IMR-90 (cell line): Measurements from ENCODE around the gene SLF1. TPM values are rescaled to one million over a fixed set of nuclear protein-coding genes. Genes with fewer than 3 reads are reported as not detected.

Source experiments
- ATAC-seq: fragments of 200-7000 bp; cut with Tn5 transposase; 2 replicates; pipeline ENCODE4 v1.9.1; 2020; ENCODE audit warnings: low read depth, mild to moderate bottlenecking, moderate library complexity
- BruUV-seq: library from RNA; stranded (reverse); fragments of 400-500 nt; replicated peaks from 2 replicates; lab custom pipeline; 2021; lab: Mats Ljungman, UMichigan
- CTCF ChIA-PET: fragments of 300-600 bp; formaldehyde crosslinking; extraction: SDS; loops from one replicate; lab custom pipeline; 2021; ENCODE audit warnings: antibody characterized with exemption; lab: Yijun Ruan, JAX
- POLR2A ChIA-PET: fragments of 300-600 bp; sonication (Branson Sonifier 250); formaldehyde crosslinking; loops from one replicate; lab custom pipeline; 2022; ENCODE audit warnings: antibody characterized with exemption; ENCODE audit not compliant: unreplicated experiment; lab: Charles Lee
- DNase-seq: peaks from one replicate; pipeline ENCODE4 v3.0.0; 2013
- H2AFZ ChIP-seq: replicated peaks from 2 replicates; pipeline ENCODE3; 2013; ENCODE audit warnings: low read length, mild to moderate bottlenecking; ENCODE audit not compliant: poor library complexity
- H2AK5ac ChIP-seq: 2 replicates; pipeline ENCODE4 v1.6.1; 2013; ENCODE audit warnings: low read depth, low read length, inconsistent platforms
- H2AK9ac ChIP-seq: replicated peaks from 2 replicates; pipeline ENCODE3; 2013; ENCODE audit warnings: mild to moderate bottlenecking, low read depth, low read length, moderate library complexity; ENCODE audit not compliant: poor library complexity
- H2BK120ac ChIP-seq: 2 replicates; pipeline ENCODE4 v1.6.1; 2013; ENCODE audit warnings: low read depth, low read length, inconsistent platforms
- H2BK15ac ChIP-seq: 3 replicates; pipeline ENCODE4 v1.6.1; 2013; ENCODE audit warnings: low read depth, low read length, inconsistent platforms
- H2BK20ac ChIP-seq: 2 replicates; pipeline ENCODE4 v1.6.1; 2013; ENCODE audit warnings: low read depth, mild to moderate bottlenecking, inconsistent platforms, low read length, moderate library complexity
- H2BK5ac ChIP-seq: 2 replicates; pipeline ENCODE4 v1.6.1; 2013; ENCODE audit warnings: mild to moderate bottlenecking, low read depth, low read length, inconsistent platforms; ENCODE audit not compliant: poor library complexity, severe bottlenecking
- H3K14ac ChIP-seq: replicated peaks from 2 replicates; pipeline ENCODE4 v1.6.1; 2013; ENCODE audit warnings: low read depth, low read length, inconsistent platforms
- H3K18ac ChIP-seq: 2 replicates; pipeline ENCODE4 v1.6.1; 2013; ENCODE audit warnings: low read depth, low read length, control low read depth
- H3K23ac ChIP-seq: 2 replicates; pipeline ENCODE4 v1.6.1; 2013; ENCODE audit warnings: low read depth, low read length, inconsistent platforms
- H3K27ac ChIP-seq: 2 replicates; pipeline ENCODE4 v1.5.1; 2013; ENCODE audit warnings: mild to moderate bottlenecking, control low read depth, low read length; ENCODE audit not compliant: insufficient read depth
- H3K27me3 ChIP-seq: 2 replicates; pipeline ENCODE4 v1.6.1; 2013; ENCODE audit warnings: low read length; ENCODE audit not compliant: control insufficient read depth, insufficient read depth
- H3K36me3 ChIP-seq: 2 replicates; pipeline ENCODE4 v1.6.1; 2013; ENCODE audit warnings: low read length, mixed read lengths; ENCODE audit not compliant: control insufficient read depth, insufficient read depth
- H3K4ac ChIP-seq: 2 replicates; pipeline ENCODE4 v1.6.1; 2013; ENCODE audit warnings: low read depth, low read length, inconsistent platforms
- H3K4me1 ChIP-seq: 2 replicates; pipeline ENCODE4 v1.6.1; 2013; ENCODE audit warnings: low read length, mixed read lengths; ENCODE audit not compliant: control insufficient read depth, insufficient read depth
- H3K4me2 ChIP-seq: 2 replicates; pipeline ENCODE4 v1.6.1; 2013; ENCODE audit warnings: low read depth, mild to moderate bottlenecking, control low read depth, low read length, moderate library complexity
- H3K4me3 ChIP-seq: 2 replicates; pipeline ENCODE4 v1.5.1; 2013; ENCODE audit warnings: low read depth, mild to moderate bottlenecking, control low read depth, low read length, moderate library complexity; ENCODE audit not compliant: insufficient read depth
- H3K56ac ChIP-seq: 2 replicates; pipeline ENCODE4 v1.6.1; 2013; ENCODE audit warnings: low read length, inconsistent platforms; ENCODE audit not compliant: insufficient read depth; ENCODE audit errors: extremely low read depth
- H3K79me1 ChIP-seq, 2 experiments: 2 replicates each; pipeline ENCODE4 v1.6.1; 2013; ENCODE audit warnings: low read length in 2 of 2, inconsistent platforms in 1 of 2, low read depth in 1 of 2
- H3K9ac ChIP-seq: 2 replicates; pipeline ENCODE4 v1.6.1; 2013; ENCODE audit warnings: low read depth, low read length, control low read depth
- H3K9me1 ChIP-seq: 2 replicates; pipeline ENCODE4 v1.6.1; 2013; ENCODE audit warnings: low read length, inconsistent platforms; ENCODE audit not compliant: insufficient read depth
- H3K9me3 ChIP-seq: 2 replicates; pipeline ENCODE4 v1.6.1; 2013; ENCODE audit warnings: low read length; ENCODE audit not compliant: control insufficient read depth, insufficient read depth
- H4K20me1 ChIP-seq: 2 replicates; pipeline ENCODE4 v1.6.1; 2013; ENCODE audit warnings: low read length, inconsistent platforms; ENCODE audit not compliant: insufficient read depth
- H4K5ac ChIP-seq: 2 replicates; pipeline ENCODE4 v1.6.1; 2013; ENCODE audit warnings: mild to moderate bottlenecking, low read depth, low read length, control low read depth
- H4K8ac ChIP-seq, 2 experiments: 2 replicates each; pipeline ENCODE4 v1.6.1; 2013; ENCODE audit warnings: low read depth in 2 of 2, low read length in 2 of 2, control low read depth in 1 of 2, inconsistent platforms in 1 of 2
- H4K91ac ChIP-seq: 2 replicates; pipeline ENCODE4 v1.6.1; 2013; ENCODE audit warnings: low read depth, low read length, inconsistent platforms; ENCODE audit not compliant: insufficient read depth
- BHLHE40 ChIP-seq: fragments of 150-350 bp; IDR thresholded peaks from 2 replicates; pipeline ENCODE4 v1.6.1; 2016; ENCODE audit warnings: mild to moderate bottlenecking, low read depth, low read length
- CEBPB ChIP-seq: IDR thresholded peaks from 2 replicates; pipeline ENCODE4 v1.6.1; 2012; ENCODE audit warnings: low read depth, low read length, improper control_type of control experiment
- CHD1 ChIP-seq: IDR thresholded peaks from 2 replicates; pipeline ENCODE4 v1.6.1; 2012; ENCODE audit warnings: low read depth, low read length, improper control_type of control experiment
- MAFK ChIP-seq: IDR thresholded peaks from 2 replicates; pipeline ENCODE4 v1.6.1; 2012; ENCODE audit warnings: low read depth, low read length, improper control_type of control experiment
- MAZ ChIP-seq: IDR thresholded peaks from 2 replicates; pipeline ENCODE4 v1.6.1; 2012; ENCODE audit warnings: low read depth, mild to moderate bottlenecking, low read length, improper control_type of control experiment, moderate library complexity, borderline replicate concordance
- MXI1 ChIP-seq: IDR thresholded peaks from 2 replicates; pipeline ENCODE4 v1.6.1; 2012; ENCODE audit warnings: low read depth, mild to moderate bottlenecking, low read length, moderate library complexity, borderline replicate concordance
- NFE2L2 ChIP-seq: fragments of 150-350 bp; IDR thresholded peaks from 2 replicates; pipeline ENCODE4 v1.6.1; 2016; ENCODE audit warnings: low read depth, mild to moderate bottlenecking, low read length
- RCOR1 ChIP-seq: IDR thresholded peaks from 2 replicates; pipeline ENCODE4 v1.6.1; 2012; ENCODE audit warnings: mild to moderate bottlenecking, low read length, improper control_type of control experiment; ENCODE audit not compliant: insufficient replicate concordance
- SMC3 ChIP-seq: fragments of 150-350 bp; IDR thresholded peaks from 2 replicates; pipeline ENCODE4 v1.6.1; 2016; ENCODE audit warnings: low read depth, mild to moderate bottlenecking, antibody characterized with exemption, low read length, moderate library complexity
- WGBS, 2 experiments: methylation state at CpG; one replicate each; pipeline versions ENCODE4 v1.1.5 to v1.1.7; 2013; ENCODE audit warnings: missing lambda C conversion rate in 2 of 2; ENCODE audit not compliant: insufficient read length in 1 of 2; ENCODE audit errors: extremely low coverage in 2 of 2; 5-methylcytosine and 5-hydroxymethylcytosine counted together
- dilution Hi-C: fragments of 300-500 bp; cut with HindIII; formaldehyde crosslinking; loops from one replicate; pipeline ENCODE4 v1.14.3; 2018; ENCODE audit warnings: low sequenced_read_pairs; ENCODE audit not compliant: unreplicated experiment
- in situ Hi-C: fragments of 300-500 bp; cut with MboI; formaldehyde crosslinking; loops from 3 replicates; pipeline ENCODE4 v1.14.3; 2019; ENCODE audit warnings: low sequenced_read_pairs, inconsistent platforms, mixed read lengths
- intact Hi-C: fragments of 100-400 bp; cut with micrococcal nuclease; formaldehyde crosslinking; loops from 2 replicates; pipeline ENCODE4 v1.10.0; 2022
- polyA plus RNA-seq, 3 experiments: library from polyadenylated mRNA; depleted of rRNA; stranded (reverse); fragments of >200 nt; gene quantifications; 2 replicates each; pipeline ENCODE4 v1.2.3, GENCODE V29; 2012; ENCODE audit warnings: low replicate concordance in 1 of 3
- total RNA-seq: library from RNA; depleted of rRNA; stranded (reverse); fragments of >200 nt; gene quantifications from 2 replicates; pipeline ENCODE4 v1.2.3, GENCODE V29; 2012
- TF ChIP-seq, protein P1 (sequence below): fragments of 150-350 bp; IDR thresholded peaks from 2 replicates; pipeline ENCODE4 v1.6.1; 2017; ENCODE audit warnings: mild to moderate bottlenecking, antibody characterized with exemption, low read length, low read depth
- TF ChIP-seq, protein P2 (sequence below): fragments of 150-350 bp; IDR thresholded peaks from 2 replicates; pipeline ENCODE4 v1.6.1; 2016; ENCODE audit warnings: low read depth, mild to moderate bottlenecking, low read length, moderate library complexity, borderline replicate concordance
- TF ChIP-seq, protein P3 (sequence below): conservative IDR thresholded peaks from 2 replicates; pipeline ENCODE4 v1.5.1; 2012; ENCODE audit warnings: mild to moderate bottlenecking, low read depth, low read length, improper control_type of control experiment

The SLF1 gene
- total and polyA plus RNA-seq, 2 of the 4 experiments (the other 2 are of a cell fraction) = 1.9 to 3.4 TPM

DNA sequence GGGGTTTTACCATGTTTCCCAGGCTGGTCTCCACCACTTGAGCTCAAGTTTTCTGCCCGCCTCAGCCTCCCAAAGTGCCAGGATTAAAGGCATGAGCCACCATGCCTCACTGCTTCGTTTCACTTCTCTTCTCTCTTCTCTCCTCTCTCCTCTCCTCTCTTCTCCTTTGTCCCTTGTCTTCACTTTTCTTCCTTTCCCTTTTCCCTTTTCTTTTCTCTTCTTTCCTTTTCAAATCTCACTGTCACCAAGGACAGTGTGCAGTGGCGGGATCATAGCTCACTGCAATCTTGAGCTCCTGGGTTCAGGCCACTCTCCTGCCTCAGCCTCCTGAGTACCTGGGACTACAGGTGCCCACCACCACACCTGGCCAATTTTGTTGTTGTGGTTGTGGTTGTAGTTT lies 49.5 kb downstream of the SLF1 start:
- ChIA-PET CTCF (no interaction called here), POLR2A (no interaction called here)
- no peak overlapping the region for H4K5ac ChIP-seq
- BruUV-seq = no TSS peak
- H3K23ac ChIP-seq = no peak overlapping the region
- no peak overlapping the region for H2BK15ac ChIP-seq
- no peak overlapping the region for H2AFZ ChIP-seq
- in situ Hi-C loops = no loop called here
- no peak overlapping the region for H3K4me3 ChIP-seq
- WGBS, 2 experiments = 86% methylated on average over 2 of the region's 3 CpGs; no CpG with 5 or more reads in 1 of the 2 experiments
- no peaks in the 10 kb centered on the region for H3K9me1 ChIP-seq
- no peaks in the 10 kb centered on the region for H3K4me1 ChIP-seq
- H3K18ac ChIP-seq = no peak overlapping the region
- no peak overlapping the region for H2AK5ac ChIP-seq
- H3K4ac ChIP-seq = no peak overlapping the region
- ATAC-seq (no peak), DNase-seq (no peak)
- H3K9ac ChIP-seq = no peak overlapping the region
- H4K20me1 ChIP-seq = no peaks in the 10 kb centered on the region
- intact Hi-C loops = no loop called here
- no peak overlapping the region for H4K8ac ChIP-seq
- H2BK120ac ChIP-seq = no peak overlapping the region
- H2AK9ac ChIP-seq = no peak overlapping the region
- no peak overlapping the region for H4K91ac ChIP-seq
- H2BK20ac ChIP-seq = no peak overlapping the region
- H3K36me3 ChIP-seq = 0 out of 2 replicates have a peak, but pooled peaks cover 1% of the 10 kb centered on the region
- no peak overlapping the region for H3K14ac ChIP-seq
- no peak for TF ChIP-seq RCOR1
- no peak for TF ChIP-seq MAFK
- TF ChIP-seq BHLHE40 = no peak
- no peak for TF ChIP-seq CEBPB
- TF ChIP-seq CHD1 = no peak
- TF ChIP-seq, protein P1, sequence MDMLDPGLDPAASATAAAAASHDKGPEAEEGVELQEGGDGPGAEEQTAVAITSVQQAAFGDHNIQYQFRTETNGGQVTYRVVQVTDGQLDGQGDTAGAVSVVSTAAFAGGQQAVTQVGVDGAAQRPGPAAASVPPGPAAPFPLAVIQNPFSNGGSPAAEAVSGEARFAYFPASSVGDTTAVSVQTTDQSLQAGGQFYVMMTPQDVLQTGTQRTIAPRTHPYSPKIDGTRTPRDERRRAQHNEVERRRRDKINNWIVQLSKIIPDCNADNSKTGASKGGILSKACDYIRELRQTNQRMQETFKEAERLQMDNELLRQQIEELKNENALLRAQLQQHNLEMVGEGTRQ = no peak
- no peak for TF ChIP-seq SMC3
- TF ChIP-seq MAZ = no peak
- TF ChIP-seq NFE2L2 = no peak
- TF ChIP-seq, protein P2, sequence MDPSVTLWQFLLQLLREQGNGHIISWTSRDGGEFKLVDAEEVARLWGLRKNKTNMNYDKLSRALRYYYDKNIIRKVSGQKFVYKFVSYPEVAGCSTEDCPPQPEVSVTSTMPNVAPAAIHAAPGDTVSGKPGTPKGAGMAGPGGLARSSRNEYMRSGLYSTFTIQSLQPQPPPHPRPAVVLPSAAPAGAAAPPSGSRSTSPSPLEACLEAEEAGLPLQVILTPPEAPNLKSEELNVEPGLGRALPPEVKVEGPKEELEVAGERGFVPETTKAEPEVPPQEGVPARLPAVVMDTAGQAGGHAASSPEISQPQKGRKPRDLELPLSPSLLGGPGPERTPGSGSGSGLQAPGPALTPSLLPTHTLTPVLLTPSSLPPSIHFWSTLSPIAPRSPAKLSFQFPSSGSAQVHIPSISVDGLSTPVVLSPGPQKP = no peak
- TF ChIP-seq, protein P3, sequence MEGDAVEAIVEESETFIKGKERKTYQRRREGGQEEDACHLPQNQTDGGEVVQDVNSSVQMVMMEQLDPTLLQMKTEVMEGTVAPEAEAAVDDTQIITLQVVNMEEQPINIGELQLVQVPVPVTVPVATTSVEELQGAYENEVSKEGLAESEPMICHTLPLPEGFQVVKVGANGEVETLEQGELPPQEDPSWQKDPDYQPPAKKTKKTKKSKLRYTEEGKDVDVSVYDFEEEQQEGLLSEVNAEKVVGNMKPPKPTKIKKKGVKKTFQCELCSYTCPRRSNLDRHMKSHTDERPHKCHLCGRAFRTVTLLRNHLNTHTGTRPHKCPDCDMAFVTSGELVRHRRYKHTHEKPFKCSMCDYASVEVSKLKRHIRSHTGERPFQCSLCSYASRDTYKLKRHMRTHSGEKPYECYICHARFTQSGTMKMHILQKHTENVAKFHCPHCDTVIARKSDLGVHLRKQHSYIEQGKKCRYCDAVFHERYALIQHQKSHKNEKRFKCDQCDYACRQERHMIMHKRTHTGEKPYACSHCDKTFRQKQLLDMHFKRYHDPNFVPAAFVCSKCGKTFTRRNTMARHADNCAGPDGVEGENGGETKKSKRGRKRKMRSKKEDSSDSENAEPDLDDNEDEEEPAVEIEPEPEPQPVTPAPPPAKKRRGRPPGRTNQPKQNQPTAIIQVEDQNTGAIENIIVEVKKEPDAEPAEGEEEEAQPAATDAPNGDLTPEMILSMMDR = no peak
- TF ChIP-seq MXI1 = no peak
- no peak overlapping the region for H3K4me2 ChIP-seq
- H3K27me3 ChIP-seq = no peaks in the 10 kb centered on the region
- H3K9me3 ChIP-seq = no peaks in the 10 kb centered on the region
- no peaks in the 10 kb centered on the region for H3K79me1 ChIP-seq
- H2BK5ac ChIP-seq = no peak overlapping the region
- dilution Hi-C loops = no loop called here
- no peak overlapping the region for H3K56ac ChIP-seq
- no peak overlapping the region for H3K27ac ChIP-seq
